ENCODE measurements around the gene UBE2G2. TPM values are rescaled to one million over a fixed set of nuclear protein-coding genes. Genes with fewer than 3 reads are reported as not detected.

Gene UBE2G2
- total RNA-seq, 1 experiment from 2014 or later, result 91.3 TPM

- POLR2A ChIA-PET, result no interaction called here
- no TSS peak for BruUV-seq (replicated peaks)
- Mint-ChIP-seq H3K36me3 (ENCODE audit: insufficient read depth, unreplicated experiment) (no peaks in the 10 kb centered on the region), H3K4me1 (ENCODE audit: low read depth, unreplicated experiment) (no peaks in the 10 kb centered on the region), H3K9me3 (ENCODE audit: unreplicated experiment) (no peaks in the 10 kb centered on the region), H3K27me3 (ENCODE audit: insufficient read depth, unreplicated experiment) (peaks cover 6% of the 10 kb centered on the region), H3K27ac (ENCODE audit: unreplicated experiment) (no peak overlapping the region), H3K4me3 (ENCODE audit: unreplicated experiment) (no peak overlapping the region)
- intact Hi-C loops (cut with micrococcal nuclease; ENCODE audit: unreplicated experiment), result no loop called here
- TF ChIP-seq CTCF (IDR thresholded peaks at IDR 0.05; ENCODE audit: insufficient read depth in 1 of 2, low read depth in 1 of 2, low read length in 1 of 2, severe bottlenecking in 1 of 2, unreplicated experiment in 1 of 2), result no peak
- Histone ChIP-seq H3K36me3 (ENCODE audit: control insufficient read depth, insufficient read depth, low read length) (no peaks in the 10 kb centered on the region), H3K9me3 (no peaks in the 10 kb centered on the region), H3K4me1 (no peaks in the 10 kb centered on the region), H3K4me3 (ENCODE audit: low read depth, low read length) (no peak overlapping the region), H3K27me3 (replicated peaks; ENCODE audit: control insufficient read depth, insufficient read depth, low read length) (no peaks in the 10 kb centered on the region)
- DNase-seq, result no peak
- CTCF ChIA-PET, result no interaction called here
Observed at GRCh38 chr21:44724926-44725325, 76.7 kb downstream of the UBE2G2 start.

- CTCF ChIA-PET, result no interaction called here
- Histone ChIP-seq H3K4me3 (ENCODE audit: low read depth, low read length) (no peak overlapping the region), H3K36me3 (ENCODE audit: control insufficient read depth, insufficient read depth, low read length) (no peaks in the 10 kb centered on the region), H3K4me1 (no peaks in the 10 kb centered on the region), H3K27me3 (replicated peaks; ENCODE audit: control insufficient read depth, insufficient read depth, low read length) (no peaks in the 10 kb centered on the region), H3K9me3 (no peaks in the 10 kb centered on the region)
- no peak overlapping the region for H3K27ac Mint-ChIP-seq (ENCODE audit: unreplicated experiment)
- H3K36me3 Mint-ChIP-seq (ENCODE audit: insufficient read depth, unreplicated experiment), result no peaks in the 10 kb centered on the region
- intact Hi-C loops (cut with micrococcal nuclease; ENCODE audit: unreplicated experiment), result no loop called here
- DNase-seq, result no peak
- H3K4me1 Mint-ChIP-seq (ENCODE audit: low read depth, unreplicated experiment), result no peaks in the 10 kb centered on the region
- H3K27me3 Mint-ChIP-seq (ENCODE audit: insufficient read depth, unreplicated experiment), result peaks cover 13% of the 10 kb centered on the region
- POLR2A ChIA-PET, result no interaction called here
- no peak overlapping the region for H3K4me3 Mint-ChIP-seq (ENCODE audit: unreplicated experiment)
- H3K9me3 Mint-ChIP-seq (ENCODE audit: unreplicated experiment), result no peaks in the 10 kb centered on the region
- no TSS peak for BruUV-seq (replicated peaks)
- TF ChIP-seq CTCF (IDR thresholded peaks at IDR 0.05; ENCODE audit: insufficient read depth in 1 of 2, low read depth in 1 of 2, low read length in 1 of 2, severe bottlenecking in 1 of 2, unreplicated experiment in 1 of 2), result no peak
Observed at GRCh38 chr21:44724196-44724595, 77.4 kb downstream of the UBE2G2 start.

DNA sequence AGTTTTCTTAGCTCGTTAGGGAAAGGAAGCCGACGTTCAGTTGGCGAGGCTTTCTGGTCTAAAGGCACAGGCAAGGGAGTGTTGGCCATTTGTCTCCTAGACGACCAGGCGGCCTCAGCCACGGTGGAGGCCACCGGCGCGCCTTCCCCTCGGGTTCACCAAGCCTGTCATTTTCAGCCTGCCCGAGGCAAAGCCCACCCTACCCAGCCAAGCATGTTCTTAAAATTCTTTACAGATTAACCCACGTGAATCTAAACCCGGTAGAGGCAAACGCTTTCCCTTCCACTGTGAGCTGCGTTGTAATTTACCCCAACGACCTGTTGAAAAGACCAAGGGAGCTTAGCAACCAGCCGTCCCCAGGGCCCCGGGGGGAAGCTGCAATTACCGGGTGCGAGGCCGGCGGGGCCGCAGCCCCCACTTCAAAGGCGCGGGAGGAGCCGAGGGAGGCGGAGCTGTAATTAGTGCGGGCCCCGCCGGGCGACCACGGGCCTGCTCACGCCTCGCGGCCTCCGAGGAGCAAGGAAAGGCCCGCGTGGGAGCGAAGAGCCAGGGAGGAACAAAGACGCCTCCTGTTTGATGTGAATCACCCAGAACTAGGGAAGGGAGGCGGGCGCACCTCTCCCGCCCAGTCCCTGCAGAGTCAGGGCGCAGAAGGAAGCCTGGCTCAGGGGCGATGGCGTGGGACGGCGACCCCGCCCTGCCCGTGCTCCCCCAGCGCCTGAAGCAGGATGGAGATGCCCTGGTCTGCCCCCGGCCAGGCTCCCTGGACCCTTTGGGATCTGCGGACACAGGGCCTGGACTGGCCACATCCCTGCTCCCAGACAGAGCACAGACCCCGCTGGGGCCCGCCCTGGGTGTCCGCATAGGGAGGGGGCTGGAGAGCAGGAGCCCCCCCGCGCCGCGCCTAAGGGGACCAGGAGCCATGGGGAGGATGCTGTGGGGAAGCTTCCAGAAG lies 78.2 kb downstream of the UBE2G2 start:
- intact Hi-C loops (cut with micrococcal nuclease; ENCODE audit: unreplicated experiment), result no loop called here
- Histone ChIP-seq H3K27me3 (replicated peaks; ENCODE audit: control insufficient read depth, insufficient read depth, low read length) (no peaks in the 10 kb centered on the region), H3K4me3 (ENCODE audit: low read depth, low read length) (no peak overlapping the region), H3K4me1 (no peaks in the 10 kb centered on the region), H3K36me3 (ENCODE audit: control insufficient read depth, insufficient read depth, low read length) (no peaks in the 10 kb centered on the region), H3K9me3 (no peaks in the 10 kb centered on the region)
- TF ChIP-seq CTCF (IDR thresholded peaks at IDR 0.05; ENCODE audit: insufficient read depth in 1 of 2, low read depth in 1 of 2, low read length in 1 of 2, severe bottlenecking in 1 of 2, unreplicated experiment in 1 of 2), result no peak
- DNase-seq, result no peak
- Mint-ChIP-seq H3K9me3 (ENCODE audit: unreplicated experiment) (no peaks in the 10 kb centered on the region), H3K4me1 (ENCODE audit: low read depth, unreplicated experiment) (no peaks in the 10 kb centered on the region), H3K27me3 (ENCODE audit: insufficient read depth, unreplicated experiment) (peaks cover 15% of the 10 kb centered on the region), H3K36me3 (ENCODE audit: insufficient read depth, unreplicated experiment) (no peaks in the 10 kb centered on the region), H3K4me3 (ENCODE audit: unreplicated experiment) (no peak overlapping the region), H3K27ac (ENCODE audit: unreplicated experiment) (no peak overlapping the region)
- ChIA-PET CTCF (interaction anchor here (0.5 to 1.1 kb wide), 2 partner anchors 17 to 19 kb away, joined by 3 to 4 read pairs; no protein-coding TSS in a partner anchor), POLR2A (no interaction called here)
- no TSS peak for BruUV-seq (replicated peaks)
